ENCODE data around the gene PEX1. TPM values are rescaled to one million over a fixed set of nuclear protein-coding genes. Genes with fewer than 3 reads are reported as not detected.

Gene PEX1
- polyA plus RNA-seq, 3 donors: 2.8 to 10.8 (median 2.9) TPM

GRCh38 chr7:92487804-92488203, 40.5 kb downstream of the PEX1 start:
- peaks cover 41 to 73% of the 10 kb centered on the region in 2 donors for H3K36me3 ChIP-seq (replicated peaks in 1 of 2; ENCODE audit: control insufficient read depth in 1 of 2, insufficient read depth in 2 of 2, low read length in 2 of 2)

DNA sequence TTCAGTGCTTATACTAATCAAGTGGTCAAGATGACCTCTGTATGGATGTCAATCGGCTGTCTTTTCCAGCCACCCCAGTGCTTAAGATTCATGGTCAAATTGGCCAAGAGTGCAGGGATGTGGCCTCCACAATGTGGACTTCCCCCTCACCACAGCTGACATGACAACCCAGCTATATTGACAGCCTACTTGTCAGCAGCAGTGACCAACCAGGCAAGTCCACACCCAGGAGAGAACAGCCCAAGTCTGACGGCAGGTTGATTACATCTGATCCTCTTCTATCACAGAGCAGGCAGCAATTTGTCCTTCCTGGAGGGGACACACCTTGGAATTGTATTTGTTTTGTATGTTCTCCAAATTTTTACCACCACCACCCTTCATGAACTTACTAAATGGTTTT, 42.3 kb downstream of the PEX1 start:
- Mint-ChIP-seq H3K4me1 (no peaks in the 10 kb centered on the region), H3K36me3 (peaks cover 25 to 38% of the 10 kb centered on the region in 2 donors), H3K9me3 (no peaks in the 10 kb centered on the region), H3K27me3 (ENCODE audit: low read depth in 3 of 3) (no peaks in the 10 kb centered on the region), H3K4me3 (no peak overlapping the region), H3K27ac (no peak overlapping the region)
- H3K36me3 ChIP-seq (replicated peaks in 1 of 2; ENCODE audit: control insufficient read depth in 1 of 2, insufficient read depth in 2 of 2, low read length in 2 of 2): peaks cover 39 to 55% of the 10 kb centered on the region in 2 donors
- H3K27ac ChIP-seq (ENCODE audit: low read depth in 1 of 2, low read length in 2 of 2): no peak overlapping the region
- no peak overlapping the region for H2AFZ ChIP-seq (ENCODE audit: insufficient read depth, low read depth, low read length, poor library complexity, severe bottlenecking)
- no peaks in the 10 kb centered on the region for H3K79me2 ChIP-seq (ENCODE audit: insufficient read depth, low read length)
- 86% methylated on average over 1 of the region's 2 CpGs for WGBS (ENCODE audit: insufficient coverage)
- no peaks in the 10 kb centered on the region for H4K20me1 ChIP-seq (ENCODE audit: insufficient read depth, low read length)
- TF ChIP-seq CTCF (IDR thresholded peaks at IDR 0.05): no peak
- DNase-seq: no peak
- no peaks in the 10 kb centered on the region for H3K4me1 ChIP-seq (ENCODE audit: control insufficient read depth in 1 of 2, insufficient read depth in 2 of 2, low read length in 2 of 2)
- no peak overlapping the region for H3K9ac ChIP-seq (ENCODE audit: insufficient read depth, low read length, poor library complexity, severe bottlenecking)
- no peak overlapping the region for H3K4me3 ChIP-seq (replicated peaks in 1 of 3; ENCODE audit: low read depth in 2 of 3, low read length in 3 of 3)
- no peak overlapping the region for H3K4me2 ChIP-seq (replicated peaks; ENCODE audit: extremely low read depth, low read length, poor library complexity, severe bottlenecking)
- H3K27me3 ChIP-seq (ENCODE audit: control insufficient read depth in 2 of 2, insufficient read depth in 2 of 2, low read length in 2 of 2): no peaks in the 10 kb centered on the region
- intact Hi-C loops (cut with micrococcal nuclease): no loop called here
- no peaks in the 10 kb centered on the region for H3K9me3 ChIP-seq (replicated peaks in 1 of 2; ENCODE audit: control insufficient read depth in 1 of 2, insufficient read depth in 1 of 2, low read length in 2 of 2)

More at GRCh38 chr7:92487804-92488203, 40.5 kb downstream of the PEX1 start:
- Mint-ChIP-seq H3K27ac (no peak overlapping the region), H3K4me3 (no peak overlapping the region), H3K4me1 (no peaks in the 10 kb centered on the region), H3K27me3 (ENCODE audit: low read depth in 3 of 3) (no peaks in the 10 kb centered on the region), H3K9me3 (no peaks in the 10 kb centered on the region), H3K36me3 (peaks cover 36 to 50% of the 10 kb centered on the region in 2 donors)
- Histone ChIP-seq H3K27me3 (ENCODE audit: control insufficient read depth in 2 of 2, insufficient read depth in 2 of 2, low read length in 2 of 2) (no peaks in the 10 kb centered on the region), H3K4me2 (replicated peaks; ENCODE audit: extremely low read depth, low read length, poor library complexity, severe bottlenecking) (no peak overlapping the region), H4K20me1 (ENCODE audit: insufficient read depth, low read length) (no peaks in the 10 kb centered on the region), H2AFZ (ENCODE audit: insufficient read depth, low read depth, low read length, poor library complexity, severe bottlenecking) (no peak overlapping the region), H3K79me2 (ENCODE audit: insufficient read depth, low read length) (no peaks in the 10 kb centered on the region), H3K9me3 (replicated peaks in 1 of 2; ENCODE audit: control insufficient read depth in 1 of 2, insufficient read depth in 1 of 2, low read length in 2 of 2) (no peaks in the 10 kb centered on the region), H3K27ac (ENCODE audit: low read depth in 1 of 2, low read length in 2 of 2) (no peak overlapping the region), H3K4me1 (ENCODE audit: control insufficient read depth in 1 of 2, insufficient read depth in 2 of 2, low read length in 2 of 2) (no peaks in the 10 kb centered on the region), H3K4me3 (replicated peaks in 1 of 3; ENCODE audit: low read depth in 2 of 3, low read length in 3 of 3) (no peak overlapping the region), H3K9ac (ENCODE audit: insufficient read depth, low read length, poor library complexity, severe bottlenecking) (no peak overlapping the region)
- intact Hi-C loops (cut with micrococcal nuclease): no loop called here
- no peak for DNase-seq
- no peak for TF ChIP-seq CTCF (IDR thresholded peaks at IDR 0.05)

Data from CD14-positive monocyte (primary cell).